HL-60 (cell line): ENCODE measurements around the gene PTGER2.

Experiments
- DNase-seq, 2 experiments: peaks; one replicate each; pipeline ENCODE4 v3.0.0-alpha.2; 2010 to 2020; ENCODE audit warnings: low read depth in 1 of 2, low spot score in 1 of 2
- H3K27ac ChIP-seq: fragments of 250-450 bp; sonication (Bioruptor Pico); replicated peaks from 2 replicates; pipeline ENCODE4 v1.5.1; 2020; ENCODE audit warnings: mild to moderate bottlenecking, moderate library complexity
- H3K27me3 ChIP-seq: fragments of 250-450 bp; sonication (Bioruptor Pico); 2 replicates; pipeline ENCODE4 v1.5.1; 2021; ENCODE audit warnings: mild to moderate bottlenecking, moderate library complexity; ENCODE audit not compliant: insufficient read depth, poor library complexity, severe bottlenecking
- H3K4me3 ChIP-seq: replicated peaks from 2 replicates; pipeline ENCODE4 v1.5.1; 2011; ENCODE audit warnings: mild to moderate bottlenecking, control low read depth, low read length; ENCODE audit not compliant: insufficient read depth
- CTCF ChIP-seq: IDR thresholded peaks from one replicate; pipeline ENCODE4 v1.5.1; 2011; ENCODE audit warnings: low read length, control low read depth, inconsistent platforms; ENCODE audit not compliant: insufficient read depth
- GABPA ChIP-seq: IDR thresholded peaks from 2 replicates; pipeline ENCODE4 v1.6.1; 2012; ENCODE audit warnings: low read depth
- POLR2AphosphoS5 ChIP-seq: IDR thresholded peaks from 2 replicates; pipeline ENCODE4 v1.6.1; 2012; ENCODE audit warnings: low read depth
- REST ChIP-seq: IDR thresholded peaks from 2 replicates; pipeline ENCODE4 v1.6.1; 2012; ENCODE audit warnings: low read depth; ENCODE audit not compliant: insufficient replicate concordance
- SPI1 ChIP-seq: IDR thresholded peaks from 2 replicates; pipeline ENCODE4 v1.6.1; 2012; ENCODE audit warnings: low read depth, mild to moderate bottlenecking, borderline replicate concordance

The PTGER2 gene

GRCh38 chr14:52349731-52350130 lies 35.6 kb downstream of the PTGER2 start:
- Histone ChIP-seq H3K27ac (no peak overlapping the region), H3K27me3 (no peaks in the 10 kb centered on the region), H3K4me3 (no peak overlapping the region)
- no peak for DNase-seq
- TF ChIP-seq POLR2AphosphoS5 (no peak), CTCF (no peak), SPI1 (no peak), REST (no peak), GABPA (no peak)

- TF ChIP-seq REST = no peak
- TF ChIP-seq CTCF = no peak
- no peak for TF ChIP-seq POLR2AphosphoS5
- no peak for TF ChIP-seq SPI1
- no peak for TF ChIP-seq GABPA
- Histone ChIP-seq H3K4me3 (no peak overlapping the region), H3K27me3 (no peaks in the 10 kb centered on the region), H3K27ac (no peak overlapping the region)
- no peak for DNase-seq
These were observed 36.3 kb downstream of the PTGER2 start for GRCh38 chr14:52350445-52350844.

GRCh38 chr14:52351233-52352060 lies 37.3 kb downstream of the PTGER2 start:
- no peak for DNase-seq
- no peak for TF ChIP-seq GABPA
- TF ChIP-seq CTCF = no peak
- H3K4me3 ChIP-seq = no peak overlapping the region
- H3K27ac ChIP-seq = no peak overlapping the region
- H3K27me3 ChIP-seq = no peaks in the 10 kb centered on the region

GRCh38 chr14:52352061-52352491 lies 38.0 kb downstream of the PTGER2 start:
- no peak for TF ChIP-seq SPI1
- Histone ChIP-seq H3K27me3 (no peaks in the 10 kb centered on the region), H3K27ac (no peak overlapping the region), H3K4me3 (no peak overlapping the region)
- DNase-seq = no peak
